NCI-H1417 (cell line): ENCODE measurements around the gene TEPSIN.
A peak's percentile ranks its signal among the peaks of the same experiment; 100 is the strongest.

ENCODE experiments used
- DNase-seq, 3 experiments: peaks; one replicate each; lab custom pipeline; 2025; lab: John Stamatoyannopoulos, UW

TEPSIN gene

GRCh38 chr17:81221371-81221841, 17.4 kb downstream of the TEPSIN start:
- DNase-seq, result peak in 1 of 3 experiments; percentile 28

DNA sequence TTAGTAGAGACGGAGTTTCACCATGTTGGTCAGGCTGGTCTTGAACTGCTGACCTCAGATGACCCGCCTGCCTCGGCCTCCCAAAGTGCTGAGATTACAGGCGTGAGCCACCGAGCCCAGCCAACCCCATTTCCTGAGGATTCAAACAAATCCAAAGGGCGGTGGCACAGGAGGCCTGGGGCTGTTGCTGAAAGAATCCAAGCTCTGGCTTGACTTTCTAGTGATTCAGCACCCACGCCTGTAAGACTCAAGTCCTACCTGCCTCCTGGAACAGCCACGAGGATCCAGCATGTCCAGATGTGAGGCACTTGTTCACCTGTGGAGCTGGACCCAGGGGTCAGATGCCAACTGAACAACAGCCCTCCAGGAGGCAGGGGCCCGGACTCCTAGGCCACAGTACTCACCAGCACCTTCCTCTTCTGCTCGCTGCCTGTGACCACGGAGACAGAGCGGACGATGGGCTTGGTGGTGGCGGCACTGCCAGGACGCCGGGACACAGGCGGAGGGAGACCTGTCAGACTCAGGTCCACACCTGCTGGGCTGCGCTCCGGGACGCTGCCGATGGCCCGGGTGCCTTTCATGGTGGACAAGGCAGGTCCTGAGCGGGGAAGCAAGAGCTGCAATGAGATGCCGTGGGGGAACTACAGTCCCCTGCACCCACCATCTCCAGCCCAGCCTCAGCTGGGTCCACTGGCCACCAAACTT, 19.2 kb downstream of the TEPSIN start:
- no peak for DNase-seq

GRCh38 chr17:81218991-81219390, 19.9 kb downstream of the TEPSIN start:
- no peak for DNase-seq

DNA sequence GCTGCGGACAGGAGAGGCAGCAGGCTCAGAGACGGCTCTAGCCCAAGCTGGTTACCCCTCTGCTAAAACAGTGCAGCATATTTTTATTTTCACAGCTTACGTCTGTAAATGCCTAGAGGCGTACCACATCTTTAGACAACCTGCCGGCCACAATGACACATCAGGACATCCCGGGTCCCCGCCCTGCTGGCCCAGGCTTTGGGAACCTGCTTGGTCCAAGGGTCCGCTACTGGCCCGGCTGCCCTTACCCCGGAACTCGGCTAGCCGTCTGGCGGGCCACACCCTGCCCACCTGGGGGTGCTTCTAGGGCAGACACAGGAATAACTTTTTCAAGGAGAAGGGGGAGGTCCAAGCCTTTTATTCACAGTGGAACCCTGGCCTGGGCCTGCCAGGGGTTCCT, 20.4 kb downstream of the TEPSIN start:
- DNase-seq, result no peak

GRCh38 chr17:81217491-81217890, 21.4 kb downstream of the TEPSIN start:
- no peak for DNase-seq

DNA sequence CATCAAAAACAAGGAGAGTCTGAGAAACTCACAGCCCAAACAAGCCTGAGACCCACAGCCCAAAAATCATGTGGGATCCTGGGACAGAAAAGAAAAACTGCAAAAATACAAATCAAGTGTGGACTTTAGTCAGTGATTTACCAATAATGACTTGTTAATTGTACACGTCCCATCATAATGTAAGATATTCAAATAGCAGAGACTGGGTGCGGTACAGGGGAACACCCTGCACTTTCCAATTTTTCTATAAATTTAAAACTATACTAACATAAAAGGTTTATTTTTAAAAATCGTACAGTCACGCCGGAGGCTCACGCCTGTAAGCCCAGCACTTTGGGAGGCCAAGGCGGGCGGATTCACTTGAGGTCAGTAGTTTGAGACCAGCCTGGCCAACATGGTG, 24.9 kb downstream of the TEPSIN start:
- no peak for DNase-seq

- no peak for DNase-seq
Measured at GRCh38 chr17:81212365-81212764, 26.5 kb downstream of the TEPSIN start.

- DNase-seq, result no peak
Measured at GRCh38 chr17:81210868-81211267, 28.0 kb downstream of the TEPSIN start.

GRCh38 chr17:81210466-81210865, 28.4 kb downstream of the TEPSIN start:
- no peak for DNase-seq

DNA sequence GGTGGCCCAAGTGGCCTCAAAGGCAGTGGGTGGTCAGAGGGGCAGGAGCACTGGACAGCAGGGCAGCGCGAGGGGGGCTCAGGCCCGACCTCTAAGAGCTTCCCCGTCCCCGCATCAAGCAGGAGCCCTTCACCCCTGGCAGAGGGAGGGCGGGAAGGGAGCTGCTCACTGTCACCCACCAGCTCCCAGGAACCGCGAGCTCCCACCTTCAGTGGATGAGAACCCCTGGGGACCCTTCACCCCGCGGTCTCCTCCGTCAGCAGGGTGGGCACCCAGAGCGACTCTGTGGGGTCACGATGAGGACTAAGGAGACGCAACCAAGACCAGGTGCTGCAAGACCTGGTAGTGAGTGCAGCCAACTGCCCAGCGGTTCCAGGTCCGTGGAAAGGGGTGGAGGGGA, 29.7 kb downstream of the TEPSIN start:
- no peak for DNase-seq

- DNase-seq, result no peak
Measured at GRCh38 chr17:81208651-81209050, 30.2 kb downstream of the TEPSIN start.

GRCh38 chr17:81207610-81208581, 31.0 kb downstream of the TEPSIN start:
- DNase-seq, result peak in 2 of 3 experiments; percentile 15 to 45

- no peak for DNase-seq
Measured at GRCh38 chr17:81206657-81207056, 32.2 kb downstream of the TEPSIN start.

DNA sequence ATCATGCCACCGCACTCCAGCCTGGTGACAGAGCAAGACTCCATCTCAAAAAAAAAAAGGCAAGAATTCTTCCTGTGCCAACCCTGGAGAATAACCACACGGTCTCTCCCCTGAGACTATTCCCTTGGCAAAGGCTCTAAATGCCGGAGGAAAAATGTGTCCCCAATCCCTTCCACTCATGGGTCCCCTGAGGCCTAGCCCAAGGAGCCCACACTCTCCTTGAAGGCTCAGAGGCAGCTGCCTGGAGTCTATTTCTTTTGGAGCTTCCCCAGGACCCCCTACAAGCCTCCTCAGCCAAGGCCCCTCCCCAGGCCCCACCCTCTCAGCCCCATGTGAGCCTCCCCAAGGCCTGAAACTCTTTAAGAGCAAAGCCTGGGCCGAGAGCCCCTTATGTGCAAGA, 32.7 kb downstream of the TEPSIN start:
- no peak for DNase-seq

- no peak for DNase-seq
Measured at GRCh38 chr17:81204578-81204977, 34.3 kb downstream of the TEPSIN start.

DNA sequence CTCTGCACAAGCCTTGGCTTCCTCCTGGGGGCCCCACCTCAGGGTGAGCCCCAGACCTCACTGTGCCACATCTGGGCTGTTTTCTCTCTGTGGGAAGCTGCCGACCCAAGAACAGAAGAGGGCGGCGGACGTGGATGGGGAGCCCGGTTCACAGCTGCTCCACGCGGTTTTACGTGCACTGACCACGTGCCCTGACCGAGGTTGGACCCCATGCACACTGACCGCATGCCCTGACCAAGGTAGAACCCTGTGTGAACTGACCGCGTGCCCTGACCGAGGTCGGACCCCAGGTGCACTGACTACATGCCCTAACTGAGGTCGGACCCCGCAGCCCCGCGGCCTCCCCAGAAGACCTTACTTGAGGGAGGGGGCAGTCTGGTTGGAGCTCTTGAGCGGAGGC, 35.7 kb downstream of the TEPSIN start:
- no peak for DNase-seq

GRCh38 chr17:81202318-81202717, 36.5 kb downstream of the TEPSIN start:
- DNase-seq, result no peak

DNA sequence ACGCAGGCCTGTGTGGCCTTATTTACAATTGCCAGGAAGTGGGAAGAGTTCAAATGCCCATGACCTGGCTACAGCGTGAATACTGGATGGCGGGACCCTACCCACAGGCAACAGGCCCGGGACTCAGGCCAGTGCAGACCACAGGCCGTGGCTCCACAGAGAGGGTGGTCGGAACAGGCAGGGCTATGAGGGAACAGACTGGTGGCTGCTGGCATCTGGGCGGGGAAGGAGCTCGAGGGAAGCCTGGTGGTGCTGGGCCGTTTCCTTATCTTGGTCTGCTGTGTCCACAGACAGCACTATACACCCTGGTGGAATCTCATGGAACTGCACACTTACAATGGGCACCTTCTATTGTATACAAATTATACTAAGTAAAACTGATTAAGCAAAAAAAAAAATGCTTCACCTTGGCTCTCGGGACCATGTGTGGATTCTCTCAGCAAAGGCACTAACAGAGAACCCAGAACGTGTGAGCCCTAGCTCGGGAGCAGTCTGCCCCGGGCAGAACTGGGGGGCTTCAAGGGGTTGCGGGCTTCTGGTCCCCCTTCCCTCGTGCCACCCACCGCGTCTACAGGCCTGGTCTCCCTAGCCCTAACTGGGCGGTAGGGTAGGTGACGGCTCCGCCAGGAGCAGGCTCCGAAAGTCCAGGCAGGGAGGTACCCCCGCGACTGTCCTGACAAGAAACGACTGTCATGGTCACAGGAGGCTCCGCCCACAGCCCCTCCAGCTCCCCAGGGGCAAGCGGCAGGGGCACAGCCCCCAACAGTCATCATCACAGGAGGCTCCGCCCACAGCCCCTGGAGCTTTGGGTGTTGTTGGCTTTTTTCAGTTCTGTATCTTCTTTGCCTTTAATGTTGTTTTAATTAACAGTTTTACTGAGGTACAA, 37.9 kb downstream of the TEPSIN start:
- DNase-seq, result peak in 1 of 3 experiments; percentile 43

DNA sequence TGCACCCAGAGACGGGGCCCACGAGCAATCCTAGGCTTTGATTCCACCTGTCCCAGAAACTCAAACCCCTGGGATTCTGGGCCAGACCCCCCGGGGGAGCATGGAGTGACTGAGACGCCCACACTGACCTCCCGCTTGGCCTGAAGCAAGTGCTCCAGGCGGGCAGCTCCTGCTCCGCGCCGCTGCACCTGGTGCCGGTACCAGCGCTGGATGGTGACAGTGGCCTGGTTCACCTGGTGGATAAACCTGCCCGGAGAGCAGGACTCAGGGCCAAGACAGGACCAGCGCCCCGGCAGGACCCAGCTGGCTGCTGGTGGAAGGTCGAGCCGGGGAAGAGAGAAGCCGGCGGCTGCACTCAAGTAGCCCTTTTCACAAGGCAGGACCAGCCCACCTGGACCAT, 38.7 kb downstream of the TEPSIN start:
- no peak for DNase-seq

DNA sequence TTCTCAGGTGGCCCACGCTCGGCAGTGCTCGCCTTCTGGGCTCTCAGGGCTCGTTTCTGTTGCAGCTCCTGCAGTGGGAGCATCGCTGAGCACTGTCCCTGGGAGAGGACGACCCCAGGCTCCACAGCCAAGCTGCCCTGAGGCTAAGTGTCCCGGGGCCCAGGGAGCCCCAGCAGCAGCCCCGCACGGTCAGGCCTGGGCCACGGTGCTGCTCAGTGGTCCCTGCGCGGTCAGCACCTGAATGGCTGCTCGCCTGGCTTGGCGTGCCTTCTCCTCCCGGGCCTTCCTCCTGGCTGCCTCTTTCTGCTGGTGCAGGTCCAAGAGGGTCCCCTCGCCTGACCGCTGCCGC, 39.4 kb downstream of the TEPSIN start:
- no peak for DNase-seq

- no peak for DNase-seq
Measured at GRCh38 chr17:81198826-81199481, 39.9 kb downstream of the TEPSIN start.
